ENCODE results near the gene SEPTIN11.

The SEPTIN11 gene

GRCh38 chr4:76947369-76947768 is 2.2 kb upstream of the SEPTIN11 start:
- H3K4me1 Mint-ChIP-seq (ENCODE audit: low read depth), result peaks cover 22% of the 10 kb centered on the region
- H3K27me3 Mint-ChIP-seq, result peaks cover 8% of the 10 kb centered on the region
- no peak overlapping the region for H3K4me3 Mint-ChIP-seq
- H3K27ac Mint-ChIP-seq, result no peak overlapping the region
- no peaks in the 10 kb centered on the region for H3K9me3 Mint-ChIP-seq
- peaks cover 4% of the 10 kb centered on the region for H3K36me3 Mint-ChIP-seq (ENCODE audit: low read depth)

GRCh38 chr4:76948443-76949275 is 893 bp upstream of the SEPTIN11 start:
- H3K36me3 Mint-ChIP-seq (ENCODE audit: low read depth), result peaks cover 4% of the 10 kb centered on the region
- H3K27me3 Mint-ChIP-seq, result peaks cover 11% of the 10 kb centered on the region
- H3K27ac Mint-ChIP-seq, result peak overlapping the region; percentile 81
- peaks cover 31% of the 10 kb centered on the region for H3K4me1 Mint-ChIP-seq (ENCODE audit: low read depth)
- H3K4me3 Mint-ChIP-seq, result peak overlapping the region; percentile 82
- H3K9me3 Mint-ChIP-seq, result no peaks in the 10 kb centered on the region

GRCh38 chr4:76950052-76950955 is 752 bp downstream of the SEPTIN11 start:
- Mint-ChIP-seq H3K27me3 (peaks cover 11% of the 10 kb centered on the region), H3K36me3 (ENCODE audit: low read depth) (peaks cover 7% of the 10 kb centered on the region), H3K9me3 (no peaks in the 10 kb centered on the region), H3K4me3 (peak overlapping the region; percentile 82), H3K27ac (peak overlapping the region; percentile 86), H3K4me1 (ENCODE audit: low read depth) (peaks cover 31% of the 10 kb centered on the region)

- Mint-ChIP-seq H3K4me3 (peak overlapping the region; percentile 82), H3K9me3 (no peaks in the 10 kb centered on the region), H3K4me1 (ENCODE audit: low read depth) (peaks cover 31% of the 10 kb centered on the region), H3K27ac (peak overlapping the region; percentile 71), H3K27me3 (peaks cover 11% of the 10 kb centered on the region), H3K36me3 (ENCODE audit: low read depth) (peaks cover 7% of the 10 kb centered on the region)
Measured at GRCh38 chr4:76950956-76951671, 1.6 kb downstream of the SEPTIN11 start.

DNA sequence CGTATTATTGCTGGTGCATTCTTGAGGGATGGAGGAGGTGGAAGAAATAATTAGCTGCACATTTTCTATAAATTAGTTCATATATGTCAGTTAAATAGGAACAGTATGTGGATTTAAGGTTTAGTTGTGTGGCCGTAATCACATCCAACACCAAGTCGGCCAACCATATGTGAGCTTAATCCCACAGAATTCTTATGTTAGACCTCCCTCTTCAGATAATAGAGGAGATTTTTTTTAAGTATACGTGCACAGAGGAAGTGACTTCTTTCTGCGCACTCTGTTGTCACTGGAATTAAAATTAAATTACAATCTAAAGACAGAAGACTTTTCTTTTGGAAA is 2.1 kb downstream of the SEPTIN11 start:
- Mint-ChIP-seq H3K36me3 (ENCODE audit: low read depth) (peaks cover 7% of the 10 kb centered on the region), H3K27me3 (peaks cover 11% of the 10 kb centered on the region), H3K4me3 (peak overlapping the region; percentile 82), H3K27ac (no peak overlapping the region), H3K4me1 (ENCODE audit: low read depth) (peaks cover 31% of the 10 kb centered on the region), H3K9me3 (no peaks in the 10 kb centered on the region)

DNA sequence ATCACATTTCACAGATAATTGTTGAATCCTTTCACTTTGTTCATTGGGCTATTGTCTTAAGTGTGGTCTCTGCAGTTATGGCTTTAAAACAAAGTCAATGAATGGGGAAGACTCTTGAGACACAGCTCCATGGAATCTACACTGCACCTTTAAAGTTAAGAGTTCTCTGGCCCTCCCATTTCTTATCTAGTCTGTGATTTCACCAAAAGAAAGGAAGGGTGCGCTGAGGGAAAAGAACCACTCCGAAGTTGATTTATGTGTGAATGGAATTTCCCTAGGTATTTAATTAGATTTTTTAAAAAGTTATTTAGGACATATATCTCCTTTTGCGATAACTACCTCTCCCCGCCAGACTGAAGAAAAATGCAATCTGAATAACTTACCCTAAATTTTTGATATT is 2.5 kb downstream of the SEPTIN11 start:
- peaks cover 31% of the 10 kb centered on the region for H3K4me1 Mint-ChIP-seq (ENCODE audit: low read depth)
- no peaks in the 10 kb centered on the region for H3K9me3 Mint-ChIP-seq
- H3K4me3 Mint-ChIP-seq, result no peak overlapping the region
- H3K27me3 Mint-ChIP-seq, result peaks cover 11% of the 10 kb centered on the region
- no peak overlapping the region for H3K27ac Mint-ChIP-seq
- H3K36me3 Mint-ChIP-seq (ENCODE audit: low read depth), result peaks cover 7% of the 10 kb centered on the region

- H3K27ac Mint-ChIP-seq, result no peak overlapping the region
- H3K27me3 Mint-ChIP-seq, result peaks cover 11% of the 10 kb centered on the region
- H3K4me1 Mint-ChIP-seq (ENCODE audit: low read depth), result peaks cover 31% of the 10 kb centered on the region
- H3K4me3 Mint-ChIP-seq, result peak overlapping the region; percentile 23
- H3K9me3 Mint-ChIP-seq, result no peaks in the 10 kb centered on the region
- peaks cover 10% of the 10 kb centered on the region for H3K36me3 Mint-ChIP-seq (ENCODE audit: low read depth)
Measured at GRCh38 chr4:76952656-76953582, 3.4 kb downstream of the SEPTIN11 start.

- Mint-ChIP-seq H3K4me3 (no peak overlapping the region), H3K27me3 (peaks cover 11% of the 10 kb centered on the region), H3K9me3 (no peaks in the 10 kb centered on the region), H3K27ac (no peak overlapping the region), H3K36me3 (ENCODE audit: low read depth) (peaks cover 16% of the 10 kb centered on the region), H3K4me1 (ENCODE audit: low read depth) (peaks cover 30% of the 10 kb centered on the region)
Measured at GRCh38 chr4:76953956-76954355, 4.4 kb downstream of the SEPTIN11 start.

- peaks cover 19% of the 10 kb centered on the region for H3K36me3 Mint-ChIP-seq (ENCODE audit: low read depth)
- H3K27me3 Mint-ChIP-seq, result peaks cover 11% of the 10 kb centered on the region
- no peak overlapping the region for H3K4me3 Mint-ChIP-seq
- peaks cover 33% of the 10 kb centered on the region for H3K4me1 Mint-ChIP-seq (ENCODE audit: low read depth)
- no peak overlapping the region for H3K27ac Mint-ChIP-seq
- H3K9me3 Mint-ChIP-seq, result no peaks in the 10 kb centered on the region
Measured at GRCh38 chr4:76954489-76954888, 4.9 kb downstream of the SEPTIN11 start.

DNA sequence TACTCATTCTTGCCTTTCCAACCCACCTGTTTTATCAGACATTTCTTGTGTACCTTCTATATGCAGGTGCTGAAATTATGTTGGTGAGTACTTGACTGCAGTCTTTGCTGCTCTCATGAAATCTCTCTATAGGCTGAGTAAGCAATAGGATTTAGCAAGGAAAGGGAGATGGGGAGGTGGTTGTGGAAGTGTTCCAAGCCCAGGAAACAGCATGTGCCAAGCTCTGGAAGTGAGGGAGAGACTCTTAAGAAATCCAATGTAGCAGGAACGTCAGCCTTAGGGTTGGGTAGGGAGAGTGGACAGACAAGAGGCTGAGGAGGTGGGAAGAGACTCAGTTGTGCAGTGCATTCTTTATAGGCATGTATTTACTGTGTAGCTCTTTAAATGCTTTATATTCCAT is 5.6 kb downstream of the SEPTIN11 start:
- no peaks in the 10 kb centered on the region for H3K9me3 Mint-ChIP-seq
- H3K4me1 Mint-ChIP-seq (ENCODE audit: low read depth), result peaks cover 39% of the 10 kb centered on the region
- H3K4me3 Mint-ChIP-seq, result no peak overlapping the region
- no peak overlapping the region for H3K27ac Mint-ChIP-seq
- peaks cover 11% of the 10 kb centered on the region for H3K27me3 Mint-ChIP-seq
- peaks cover 19% of the 10 kb centered on the region for H3K36me3 Mint-ChIP-seq (ENCODE audit: low read depth)

- Mint-ChIP-seq H3K27me3 (peaks cover 5% of the 10 kb centered on the region), H3K36me3 (ENCODE audit: low read depth) (peaks cover 24% of the 10 kb centered on the region), H3K27ac (no peak overlapping the region), H3K4me1 (ENCODE audit: low read depth) (peaks cover 38% of the 10 kb centered on the region), H3K9me3 (no peaks in the 10 kb centered on the region), H3K4me3 (no peak overlapping the region)
Measured at GRCh38 chr4:76957004-76957738, 7.6 kb downstream of the SEPTIN11 start.

GRCh38 chr4:76958891-76959290 is 9.3 kb downstream of the SEPTIN11 start:
- H3K36me3 Mint-ChIP-seq (ENCODE audit: low read depth), result peaks cover 27% of the 10 kb centered on the region
- peaks cover 27% of the 10 kb centered on the region for H3K4me1 Mint-ChIP-seq (ENCODE audit: low read depth)
- H3K4me3 Mint-ChIP-seq, result no peak overlapping the region
- no peak overlapping the region for H3K27ac Mint-ChIP-seq
- no peaks in the 10 kb centered on the region for H3K9me3 Mint-ChIP-seq
- no peaks in the 10 kb centered on the region for H3K27me3 Mint-ChIP-seq

DNA sequence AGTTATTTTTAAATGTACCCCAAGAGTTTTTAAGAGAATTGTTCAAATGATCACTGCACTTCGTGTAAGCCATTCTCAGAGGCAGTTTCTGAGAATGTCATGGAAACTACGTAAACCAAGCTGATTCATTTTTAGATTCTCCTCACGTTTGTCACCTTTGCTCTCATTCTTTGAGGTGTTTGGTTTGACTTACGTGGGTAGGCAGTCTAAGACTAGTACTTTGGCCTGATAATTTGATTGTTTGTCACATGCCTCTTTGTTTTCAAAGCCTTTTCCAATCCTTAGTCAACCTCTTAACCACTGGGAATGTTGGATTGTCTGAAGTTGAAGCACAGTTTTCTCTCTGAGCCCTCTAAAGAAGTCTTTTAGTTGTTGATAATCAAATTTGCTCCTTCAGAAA is 10.5 kb downstream of the SEPTIN11 start:
- Mint-ChIP-seq H3K36me3 (ENCODE audit: low read depth) (peaks cover 27% of the 10 kb centered on the region), H3K4me1 (ENCODE audit: low read depth) (peaks cover 35% of the 10 kb centered on the region), H3K4me3 (peak overlapping the region; percentile 27), H3K27ac (peak overlapping the region; percentile 42), H3K9me3 (peaks cover 2% of the 10 kb centered on the region), H3K27me3 (no peaks in the 10 kb centered on the region)

Data from stimulated activated naive CD8-positive, alpha-beta T cell treated with anti-CD3 and anti-CD28 coated beads, Interleukin-15, Interleukin-2, amounts not matched to agents 100 ng/mL and 50 ng/mL, for 24 hours (primary cell).